ENCODE measurements around the gene ING5. TPM values are rescaled to one million over a fixed set of nuclear protein-coding genes. Genes with fewer than 3 reads are reported as not detected.

ING5 gene
- total RNA-seq, 2 donors from 2014 or later: 27.8 to 70.6 TPM

DNA sequence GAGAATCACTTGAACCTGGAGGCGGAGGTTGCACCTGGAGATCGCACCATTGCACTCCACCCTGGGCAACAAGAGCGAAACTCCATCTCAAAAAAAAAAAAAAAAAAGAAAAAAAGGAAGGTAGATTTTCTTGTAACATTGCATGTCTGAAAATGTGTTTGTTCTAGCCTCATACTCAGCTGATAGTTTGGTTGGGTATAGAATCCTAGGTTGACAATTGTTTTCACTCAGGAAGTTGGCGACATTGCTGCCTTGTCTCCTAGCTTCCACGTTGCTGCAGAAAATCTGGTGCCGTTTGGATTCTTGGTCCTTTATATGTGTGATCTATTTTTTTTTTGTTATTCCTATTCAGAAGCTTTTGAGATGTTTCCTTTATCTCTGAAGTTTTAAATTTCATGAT, 4.7 kb downstream of the ING5 start:
- Mint-ChIP-seq H3K27me3 (no peaks in the 10 kb centered on the region), H3K27ac (no peak overlapping the region), H3K4me1 (ENCODE audit: low read depth in 2 of 2) (peaks cover 8 to 18% of the 10 kb centered on the region in 2 donors), H3K36me3 (peaks cover 30% of the 10 kb centered on the region), H3K4me3 (no peak overlapping the region), H3K9me3 (no peaks in the 10 kb centered on the region)
- DNase-seq (ENCODE audit: low spot score) (no peak), ATAC-seq (no peak)

- no peaks in the 10 kb centered on the region for H3K27me3 Mint-ChIP-seq
- H3K4me1 Mint-ChIP-seq (ENCODE audit: low read depth in 2 of 2): peaks cover 2 to 7% of the 10 kb centered on the region in 2 donors
- H3K36me3 Mint-ChIP-seq: peaks cover 32% of the 10 kb centered on the region
- H3K9me3 Mint-ChIP-seq: no peaks in the 10 kb centered on the region
- DNase-seq (ENCODE audit: low spot score) (no peak), ATAC-seq (no peak)
- no peak overlapping the region for H3K27ac Mint-ChIP-seq
- H3K4me3 Mint-ChIP-seq: no peak overlapping the region
Measured at GRCh38 chr2:241708879-241709278, 7.0 kb downstream of the ING5 start.

DNA sequence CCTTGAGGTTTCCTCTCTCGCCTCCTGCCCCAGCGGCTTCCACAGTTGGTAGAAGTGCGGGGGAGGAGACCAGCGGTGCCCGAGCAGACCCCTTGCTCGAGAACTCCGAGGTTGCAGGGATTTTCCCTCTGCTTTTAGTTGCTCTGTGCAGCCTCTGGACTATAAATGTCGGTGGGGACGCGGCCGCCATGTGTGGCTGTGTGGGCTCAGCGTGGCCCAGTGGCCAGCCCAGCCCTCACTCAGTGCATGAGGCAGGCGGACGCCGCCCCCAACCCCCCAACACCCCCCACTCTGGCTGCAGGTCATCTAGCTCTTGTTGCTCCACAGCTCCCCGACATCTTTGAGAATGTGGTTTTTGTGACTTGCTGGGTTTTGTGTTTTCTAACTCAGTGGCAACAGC, 17.3 kb downstream of the ING5 start:
- Mint-ChIP-seq H3K9me3 (no peaks in the 10 kb centered on the region), H3K4me3 (no peak overlapping the region), H3K36me3 (peaks cover 18% of the 10 kb centered on the region), H3K4me1 (ENCODE audit: low read depth in 2 of 2) (peaks cover 0 to 2% of the 10 kb centered on the region in 2 donors), H3K27ac (no peak overlapping the region), H3K27me3 (no peaks in the 10 kb centered on the region)
- no peak for ATAC-seq
- DNase-seq (ENCODE audit: low spot score): no peak

- no peak overlapping the region for H3K27ac Mint-ChIP-seq
- DNase-seq (ENCODE audit: low spot score) (no peak), ATAC-seq (no peak)
- H3K4me1 Mint-ChIP-seq (ENCODE audit: low read depth in 2 of 2): peaks cover 0 to 2% of the 10 kb centered on the region in 2 donors
- H3K27me3 Mint-ChIP-seq: no peaks in the 10 kb centered on the region
- no peak overlapping the region for H3K4me3 Mint-ChIP-seq
- H3K36me3 Mint-ChIP-seq: peaks cover 12% of the 10 kb centered on the region
- H3K9me3 Mint-ChIP-seq: no peaks in the 10 kb centered on the region
Measured at GRCh38 chr2:241720099-241720498, 18.3 kb downstream of the ING5 start.

DNA sequence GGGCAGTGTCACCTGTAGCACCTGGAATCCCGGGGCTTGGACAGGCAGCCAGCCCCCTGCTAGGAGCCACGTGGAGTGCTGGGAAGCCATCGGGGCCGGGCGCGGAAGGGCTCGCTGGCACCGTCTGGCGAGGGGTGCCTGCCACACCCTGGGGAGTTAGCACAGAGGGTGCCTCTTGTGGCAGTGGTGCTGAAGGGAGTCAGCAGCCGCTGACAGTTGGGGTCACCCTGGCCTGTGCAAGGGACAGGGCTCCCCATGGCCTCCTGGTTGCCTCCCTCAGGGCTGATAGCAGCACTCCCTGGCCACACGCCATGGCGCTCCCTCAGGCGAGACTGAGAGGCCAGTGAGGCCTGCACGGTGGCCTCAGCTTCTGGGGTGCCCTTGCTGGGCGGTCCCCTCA, 18.7 kb downstream of the ING5 start:
- ATAC-seq (peak in 1 of 2 donors; percentile 15), DNase-seq (ENCODE audit: low spot score) (no peak)
- H3K9me3 Mint-ChIP-seq: no peaks in the 10 kb centered on the region
- H3K27ac Mint-ChIP-seq: no peak overlapping the region
- no peak overlapping the region for H3K4me3 Mint-ChIP-seq
- H3K27me3 Mint-ChIP-seq: no peaks in the 10 kb centered on the region
- peaks cover 0 to 3% of the 10 kb centered on the region in 2 donors for H3K4me1 Mint-ChIP-seq (ENCODE audit: low read depth in 2 of 2)
- H3K36me3 Mint-ChIP-seq: peaks cover 12% of the 10 kb centered on the region

- peaks cover under 1% of the 10 kb centered on the region for H3K36me3 Mint-ChIP-seq
- no peak for DNase-seq (ENCODE audit: low spot score)
- no peaks in the 10 kb centered on the region for H3K27me3 Mint-ChIP-seq
- no peak overlapping the region for H3K4me3 Mint-ChIP-seq
- no peaks in the 10 kb centered on the region for H3K9me3 Mint-ChIP-seq
- no peak for ATAC-seq
- peaks cover 0 to 5% of the 10 kb centered on the region in 2 donors for H3K4me1 Mint-ChIP-seq (ENCODE audit: low read depth in 2 of 2)
- no peak overlapping the region for H3K27ac Mint-ChIP-seq
Measured at GRCh38 chr2:241721852-241722251, 20.0 kb downstream of the ING5 start.

GRCh38 chr2:241722896-241723454, 21.1 kb downstream of the ING5 start:
- H3K36me3 Mint-ChIP-seq: no peaks in the 10 kb centered on the region
- H3K4me1 Mint-ChIP-seq (ENCODE audit: low read depth in 2 of 2): peaks cover 0 to 3% of the 10 kb centered on the region in 2 donors
- DNase-seq (ENCODE audit: low spot score): no peak
- ATAC-seq: no peak
- no peaks in the 10 kb centered on the region for H3K27me3 Mint-ChIP-seq
- no peak overlapping the region for H3K4me3 Mint-ChIP-seq
- H3K9me3 Mint-ChIP-seq: no peaks in the 10 kb centered on the region
- H3K27ac Mint-ChIP-seq: no peak overlapping the region

GRCh38 chr2:241724259-241724974, 22.6 kb downstream of the ING5 start:
- H3K9me3 Mint-ChIP-seq: no peaks in the 10 kb centered on the region
- H3K4me3 Mint-ChIP-seq: no peak overlapping the region
- peaks cover 0 to 3% of the 10 kb centered on the region in 2 donors for H3K4me1 Mint-ChIP-seq (ENCODE audit: low read depth in 2 of 2)
- ATAC-seq: peak in 1 of 2 donors; percentile 43
- H3K27me3 Mint-ChIP-seq: no peaks in the 10 kb centered on the region
- DNase-seq (ENCODE audit: low spot score): no peak
- no peaks in the 10 kb centered on the region for H3K36me3 Mint-ChIP-seq
- H3K27ac Mint-ChIP-seq: no peak overlapping the region

DNA sequence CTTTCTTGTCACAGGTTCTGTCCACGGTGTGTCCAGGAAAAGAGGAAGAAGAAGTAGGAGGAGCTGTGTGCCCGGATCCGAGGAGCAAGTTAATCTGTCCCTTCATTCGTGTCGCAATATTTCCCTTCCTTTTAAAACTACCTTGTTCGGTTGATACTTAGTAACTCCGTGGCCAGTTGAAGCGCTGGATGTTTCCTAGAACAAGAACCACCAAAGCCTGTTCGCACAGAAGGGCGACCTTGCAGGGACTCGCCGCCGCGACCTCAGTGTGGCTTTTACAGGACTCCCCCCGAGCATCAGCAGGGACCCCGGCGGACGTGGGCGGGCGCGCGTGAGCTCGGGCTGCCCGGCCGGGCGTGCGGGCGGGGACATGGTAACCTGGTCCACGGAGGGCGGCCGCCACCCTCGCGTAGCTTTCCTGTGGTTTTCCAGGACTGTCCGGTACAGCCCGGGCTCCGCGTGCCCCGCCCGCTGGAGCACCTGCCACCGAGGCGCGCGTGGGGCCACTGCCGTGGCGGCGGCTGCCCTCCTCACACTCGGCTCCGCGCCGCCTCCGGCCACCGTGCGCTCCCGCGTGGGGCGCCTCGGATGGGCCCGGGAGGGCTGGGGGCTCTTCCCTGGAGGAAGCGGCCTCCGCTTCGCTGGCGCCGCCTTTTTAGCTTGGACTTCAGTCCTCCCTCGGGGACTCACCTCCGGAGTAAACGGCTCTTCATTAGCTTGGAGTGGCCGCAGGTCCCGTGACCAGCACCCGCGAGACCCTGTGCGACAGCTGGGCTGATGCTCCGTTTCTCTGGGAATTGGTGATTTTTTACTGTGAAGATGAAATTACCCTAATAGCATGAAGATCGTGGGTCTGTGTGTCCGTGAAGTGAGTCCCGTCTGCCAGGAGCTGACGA, 23.4 kb downstream of the ING5 start:
- H3K27ac Mint-ChIP-seq: no peak overlapping the region
- DNase-seq (ENCODE audit: low spot score): no peak

DNA sequence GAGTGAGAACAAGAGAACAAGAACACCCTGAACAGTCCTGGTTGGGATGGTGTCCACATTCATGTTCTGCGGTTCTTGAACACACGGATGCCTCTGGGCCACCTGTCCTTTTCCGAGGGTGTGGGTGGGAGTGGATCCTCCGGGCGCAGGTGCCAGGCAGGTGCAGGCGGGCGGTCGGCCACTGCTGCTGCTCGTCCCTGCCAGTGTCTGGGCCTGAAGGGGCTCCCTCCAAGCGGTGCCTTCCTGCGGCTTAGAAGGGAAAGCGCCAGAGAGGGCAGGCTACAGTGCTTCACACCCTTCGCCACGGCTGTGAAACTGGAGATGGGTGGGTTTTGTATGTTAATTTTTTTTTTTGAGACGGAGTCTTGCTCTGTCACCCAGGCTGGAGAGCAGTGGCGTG, 24.6 kb downstream of the ING5 start:
- H3K27me3 Mint-ChIP-seq: no peaks in the 10 kb centered on the region
- H3K9me3 Mint-ChIP-seq: no peaks in the 10 kb centered on the region
- no peak overlapping the region for H3K27ac Mint-ChIP-seq
- H3K36me3 Mint-ChIP-seq: no peaks in the 10 kb centered on the region
- H3K4me3 Mint-ChIP-seq: no peak overlapping the region
- peaks cover 17 to 19% of the 10 kb centered on the region in 2 donors for H3K4me1 Mint-ChIP-seq (ENCODE audit: low read depth in 2 of 2)
- ATAC-seq (no peak), DNase-seq (ENCODE audit: low spot score) (no peak)

More for the DNA sequence above, 23.4 kb downstream of the ING5 start:
- peak in 1 of 2 donors; percentile 32 for ATAC-seq
- Mint-ChIP-seq H3K9me3 (no peaks in the 10 kb centered on the region), H3K27me3 (no peaks in the 10 kb centered on the region), H3K36me3 (no peaks in the 10 kb centered on the region), H3K4me3 (no peak overlapping the region), H3K4me1 (ENCODE audit: low read depth in 2 of 2) (peaks cover 7 to 9% of the 10 kb centered on the region in 2 donors)

DNA sequence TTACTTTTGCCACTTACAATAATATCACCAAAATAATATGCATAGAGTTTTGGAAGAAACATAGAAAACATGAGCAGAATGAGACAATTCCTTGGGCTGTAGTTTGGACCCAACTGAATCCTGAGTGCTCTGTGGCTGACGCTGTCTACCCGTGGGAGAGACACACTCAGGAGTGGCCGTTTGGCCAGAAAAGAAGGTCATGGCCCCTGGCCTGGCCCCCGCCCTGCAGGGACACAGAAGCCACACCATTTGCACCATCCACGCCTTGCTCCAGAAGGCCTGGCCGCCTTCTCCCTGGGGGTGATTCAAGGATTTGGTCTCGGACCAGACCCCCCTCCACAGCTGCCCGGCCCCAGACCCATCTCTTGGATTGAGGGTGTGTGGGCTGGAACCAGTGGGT, 26.2 kb downstream of the ING5 start:
- Mint-ChIP-seq H3K9me3 (no peaks in the 10 kb centered on the region), H3K27me3 (no peaks in the 10 kb centered on the region), H3K36me3 (no peaks in the 10 kb centered on the region), H3K4me3 (no peak overlapping the region), H3K4me1 (ENCODE audit: low read depth in 2 of 2) (peaks cover 27 to 28% of the 10 kb centered on the region in 2 donors), H3K27ac (no peak overlapping the region)
- ATAC-seq: no peak
- no peak for DNase-seq (ENCODE audit: low spot score)

- peaks cover 29 to 31% of the 10 kb centered on the region in 2 donors for H3K4me1 Mint-ChIP-seq (ENCODE audit: low read depth in 2 of 2)
- no peak for DNase-seq (ENCODE audit: low spot score)
- H3K27ac Mint-ChIP-seq: no peak overlapping the region
- no peak overlapping the region for H3K4me3 Mint-ChIP-seq
- H3K36me3 Mint-ChIP-seq: no peaks in the 10 kb centered on the region
- ATAC-seq: no peak
- no peaks in the 10 kb centered on the region for H3K9me3 Mint-ChIP-seq
- no peaks in the 10 kb centered on the region for H3K27me3 Mint-ChIP-seq
Measured at GRCh38 chr2:241728627-241729026, 26.8 kb downstream of the ING5 start.

- H3K36me3 Mint-ChIP-seq: no peaks in the 10 kb centered on the region
- ATAC-seq (no peak), DNase-seq (ENCODE audit: low spot score) (no peak)
- H3K27ac Mint-ChIP-seq: peak overlapping the region in 1 of 2 donors; percentile 76
- H3K27me3 Mint-ChIP-seq: no peaks in the 10 kb centered on the region
- H3K4me3 Mint-ChIP-seq: peak overlapping the region; percentile 48
- H3K9me3 Mint-ChIP-seq: no peaks in the 10 kb centered on the region
- H3K4me1 Mint-ChIP-seq (ENCODE audit: low read depth in 2 of 2): peaks cover 31 to 32% of the 10 kb centered on the region in 2 donors
Measured at GRCh38 chr2:241729868-241730267, 28.0 kb downstream of the ING5 start.
